HepG2 (cell line): ENCODE measurements around the gene ASH1L. TPM values are rescaled to one million over a fixed set of nuclear protein-coding genes. Genes with fewer than 3 reads are reported as not detected.
A peak's percentile ranks its signal among the peaks of the same experiment; 100 is the strongest.

Experiments
- PATZ1 ChIP-seq: sonication (generic); formaldehyde crosslinking; IDR thresholded peaks from 2 replicates; pipeline ENCODE4 v1.4.0; 2020; ENCODE audit warnings: missing genetic modification reagents
- RARA ChIP-seq: IDR thresholded peaks from 2 replicates; pipeline ENCODE4 v1.6.1; 2016; ENCODE audit warnings: missing genetic modification reagents, missing compliant biosample characterization
- ZHX1 ChIP-seq: sonication (generic); formaldehyde crosslinking; IDR thresholded peaks from 2 replicates; pipeline ENCODE4 v1.8.1; 2022; ENCODE audit warnings: low read depth, mild to moderate bottlenecking, missing genetic modification reagents
- ZNF687 ChIP-seq: sonication (generic); formaldehyde crosslinking; IDR thresholded peaks from 2 replicates; pipeline ENCODE4 v1.5.1; 2020; ENCODE audit warnings: mild to moderate bottlenecking, missing genetic modification reagents, moderate library complexity
- polyA plus RNA-seq, 8 experiments: library from polyadenylated mRNA; depleted of rRNA in 3 of 8; stranded (reverse) in 7 of 8; unstranded in 1 of 8; fragments of >200 nt; fragmentation: Illumina TruSeq in 4 of 8; extraction: Trizol in 4 of 8; gene quantifications; 2 replicates each; pipeline versions ENCODE4 v1.2.1 to v1.2.3, GENCODE V29; 2011 to 2016; ENCODE audit warnings: low read depth in 4 of 8, missing spikeins in 1 of 8, mixed read lengths in 1 of 8; ENCODE audit not compliant: insufficient read depth in 1 of 8
- total RNA-seq, 5 experiments: library from RNA; depleted of rRNA; stranded (reverse); fragments of >200 nt; fragmentation: Illumina TruSeq; extraction: Trizol; gene quantifications; 2 replicates each; pipeline ENCODE4 v1.2.3, GENCODE V29; 2016; ENCODE audit warnings: low read depth in 1 of 5
- TF ChIP-seq, protein P1 (sequence below): sonication (generic); formaldehyde crosslinking; IDR thresholded peaks from 2 replicates; pipeline ENCODE4 v1.5.0; 2020; ENCODE audit warnings: mild to moderate bottlenecking, missing genetic modification reagents, borderline replicate concordance
- TF ChIP-seq, protein P2 (sequence below): sonication (generic); formaldehyde crosslinking; IDR thresholded peaks from 2 replicates; pipeline ENCODE4 v1.5.1; 2020; ENCODE audit warnings: missing genetic modification reagents, mild to moderate bottlenecking, borderline replicate concordance

ASH1L gene
- total and polyA plus RNA-seq, 2 of the 13 experiments (the other 11 are each of a cell fraction or from before 2014, with no cell fraction given), result 10.2 to 15.3 TPM

GRCh38 chr1:155324717-155325602, 237.6 kb downstream of the ASH1L start (continued):
- TF ChIP-seq, protein P1, sequence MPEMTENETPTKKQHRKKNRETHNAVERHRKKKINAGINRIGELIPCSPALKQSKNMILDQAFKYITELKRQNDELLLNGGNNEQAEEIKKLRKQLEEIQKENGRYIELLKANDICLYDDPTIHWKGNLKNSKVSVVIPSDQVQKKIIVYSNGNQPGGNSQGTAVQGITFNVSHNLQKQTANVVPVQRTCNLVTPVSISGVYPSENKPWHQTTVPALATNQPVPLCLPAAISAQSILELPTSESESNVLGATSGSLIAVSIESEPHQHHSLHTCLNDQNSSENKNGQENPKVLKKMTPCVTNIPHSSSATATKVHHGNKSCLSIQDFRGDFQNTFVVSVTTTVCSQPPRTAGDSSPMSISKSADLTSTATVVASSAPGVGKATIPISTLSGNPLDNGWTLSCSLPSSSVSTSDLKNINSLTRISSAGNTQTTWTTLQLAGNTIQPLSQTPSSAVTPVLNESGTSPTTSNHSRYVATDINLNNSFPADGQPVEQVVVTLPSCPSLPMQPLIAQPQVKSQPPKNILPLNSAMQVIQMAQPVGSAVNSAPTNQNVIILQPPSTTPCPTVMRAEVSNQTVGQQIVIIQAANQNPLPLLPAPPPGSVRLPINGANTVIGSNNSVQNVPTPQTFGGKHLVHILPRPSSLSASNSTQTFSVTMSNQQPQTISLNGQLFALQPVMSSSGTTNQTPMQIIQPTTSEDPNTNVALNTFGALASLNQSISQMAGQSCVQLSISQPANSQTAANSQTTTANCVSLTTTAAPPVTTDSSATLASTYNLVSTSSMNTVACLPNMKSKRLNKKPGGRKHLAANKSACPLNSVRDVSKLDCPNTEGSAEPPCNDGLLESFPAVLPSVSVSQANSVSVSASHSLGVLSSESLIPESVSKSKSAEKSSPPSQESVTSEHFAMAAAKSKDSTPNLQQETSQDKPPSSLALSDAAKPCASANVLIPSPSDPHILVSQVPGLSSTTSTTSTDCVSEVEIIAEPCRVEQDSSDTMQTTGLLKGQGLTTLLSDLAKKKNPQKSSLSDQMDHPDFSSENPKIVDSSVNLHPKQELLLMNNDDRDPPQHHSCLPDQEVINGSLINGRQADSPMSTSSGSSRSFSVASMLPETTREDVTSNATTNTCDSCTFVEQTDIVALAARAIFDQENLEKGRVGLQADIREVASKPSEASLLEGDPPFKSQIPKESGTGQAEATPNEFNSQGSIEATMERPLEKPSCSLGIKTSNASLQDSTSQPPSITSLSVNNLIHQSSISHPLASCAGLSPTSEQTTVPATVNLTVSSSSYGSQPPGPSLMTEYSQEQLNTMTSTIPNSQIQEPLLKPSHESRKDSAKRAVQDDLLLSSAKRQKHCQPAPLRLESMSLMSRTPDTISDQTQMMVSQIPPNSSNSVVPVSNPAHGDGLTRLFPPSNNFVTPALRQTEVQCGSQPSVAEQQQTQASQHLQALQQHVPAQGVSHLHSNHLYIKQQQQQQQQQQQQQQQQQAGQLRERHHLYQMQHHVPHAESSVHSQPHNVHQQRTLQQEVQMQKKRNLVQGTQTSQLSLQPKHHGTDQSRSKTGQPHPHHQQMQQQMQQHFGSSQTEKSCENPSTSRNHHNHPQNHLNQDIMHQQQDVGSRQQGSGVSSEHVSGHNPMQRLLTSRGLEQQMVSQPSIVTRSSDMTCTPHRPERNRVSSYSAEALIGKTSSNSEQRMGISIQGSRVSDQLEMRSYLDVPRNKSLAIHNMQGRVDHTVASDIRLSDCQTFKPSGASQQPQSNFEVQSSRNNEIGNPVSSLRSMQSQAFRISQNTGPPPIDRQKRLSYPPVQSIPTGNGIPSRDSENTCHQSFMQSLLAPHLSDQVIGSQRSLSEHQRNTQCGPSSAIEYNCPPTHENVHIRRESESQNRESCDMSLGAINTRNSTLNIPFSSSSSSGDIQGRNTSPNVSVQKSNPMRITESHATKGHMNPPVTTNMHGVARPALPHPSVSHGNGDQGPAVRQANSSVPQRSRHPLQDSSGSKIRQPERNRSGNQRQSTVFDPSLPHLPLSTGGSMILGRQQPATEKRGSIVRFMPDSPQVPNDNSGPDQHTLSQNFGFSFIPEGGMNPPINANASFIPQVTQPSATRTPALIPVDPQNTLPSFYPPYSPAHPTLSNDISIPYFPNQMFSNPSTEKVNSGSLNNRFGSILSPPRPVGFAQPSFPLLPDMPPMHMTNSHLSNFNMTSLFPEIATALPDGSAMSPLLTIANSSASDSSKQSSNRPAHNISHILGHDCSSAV (CRISPR knock-in tag), result no peak
- TF ChIP-seq RARA (CRISPR knock-in tag) (no peak), ZNF687 (CRISPR knock-in tag) (peak; percentile 49), PATZ1 (peak; percentile 79), ZHX1 (CRISPR knock-in tag) (0 out of 2 replicates have a peak, but pooled peaks have one; percentile 38)
- TF ChIP-seq, protein P2, sequence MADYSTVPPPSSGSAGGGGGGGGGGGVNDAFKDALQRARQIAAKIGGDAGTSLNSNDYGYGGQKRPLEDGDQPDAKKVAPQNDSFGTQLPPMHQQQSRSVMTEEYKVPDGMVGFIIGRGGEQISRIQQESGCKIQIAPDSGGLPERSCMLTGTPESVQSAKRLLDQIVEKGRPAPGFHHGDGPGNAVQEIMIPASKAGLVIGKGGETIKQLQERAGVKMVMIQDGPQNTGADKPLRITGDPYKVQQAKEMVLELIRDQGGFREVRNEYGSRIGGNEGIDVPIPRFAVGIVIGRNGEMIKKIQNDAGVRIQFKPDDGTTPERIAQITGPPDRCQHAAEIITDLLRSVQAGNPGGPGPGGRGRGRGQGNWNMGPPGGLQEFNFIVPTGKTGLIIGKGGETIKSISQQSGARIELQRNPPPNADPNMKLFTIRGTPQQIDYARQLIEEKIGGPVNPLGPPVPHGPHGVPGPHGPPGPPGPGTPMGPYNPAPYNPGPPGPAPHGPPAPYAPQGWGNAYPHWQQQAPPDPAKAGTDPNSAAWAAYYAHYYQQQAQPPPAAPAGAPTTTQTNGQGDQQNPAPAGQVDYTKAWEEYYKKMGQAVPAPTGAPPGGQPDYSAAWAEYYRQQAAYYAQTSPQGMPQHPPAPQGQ (CRISPR knock-in tag), result no peak
